ENCODE measurements around the gene AQP12A.

The AQP12A gene

DNA sequence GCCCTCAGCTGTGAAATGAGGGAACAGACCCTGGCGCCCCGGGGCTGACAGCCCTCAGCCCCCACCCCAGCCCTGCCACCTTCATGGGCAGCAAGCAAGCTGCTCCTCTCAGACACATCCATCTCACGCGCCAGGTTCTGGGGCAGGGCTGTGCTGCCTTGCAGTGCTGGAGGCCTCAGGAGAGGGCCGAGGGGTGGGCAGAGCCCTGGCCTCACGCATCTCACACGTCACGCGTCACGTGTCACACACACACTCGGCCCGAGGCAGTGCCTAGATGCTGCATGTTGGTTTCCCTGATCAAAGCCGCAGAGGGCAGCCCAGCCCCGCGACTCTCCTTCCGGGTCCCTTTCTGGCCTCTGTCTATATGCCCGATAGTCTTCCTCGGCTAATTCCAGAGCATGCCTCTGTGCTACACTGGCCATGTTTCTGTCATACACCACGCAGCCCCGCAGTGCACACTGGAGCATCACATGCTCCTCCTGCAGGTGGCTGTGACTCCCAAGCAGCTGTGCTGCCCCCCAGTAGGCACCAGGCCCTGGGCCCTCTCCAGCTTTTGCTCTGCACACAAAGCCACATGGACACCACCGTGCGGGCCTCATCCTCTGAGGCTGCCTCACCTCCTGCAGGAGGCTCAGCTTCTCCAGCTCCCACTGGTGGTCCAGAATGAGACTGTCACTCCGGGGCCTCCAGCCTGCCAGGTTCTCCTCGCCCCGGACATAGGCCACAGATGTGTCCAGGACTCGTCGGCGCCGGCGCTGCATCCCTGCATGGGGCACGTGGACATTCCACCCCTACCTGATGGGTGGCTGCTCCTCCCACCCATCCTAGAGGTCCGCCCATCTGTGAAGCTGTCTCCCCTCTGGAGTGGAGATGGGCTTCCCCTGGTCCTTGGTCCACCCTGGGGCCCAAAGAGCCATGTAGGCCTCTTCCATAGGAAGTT lies 31.4 kb downstream of the AQP12A start:
- TF ChIP-seq POLR2AphosphoS5 (IDR thresholded peaks at IDR 0.05; ENCODE audit: low read depth, low read length) (no peak), TAF1 (IDR thresholded peaks at IDR 0.05; ENCODE audit: borderline replicate concordance, insufficient read depth, low read length) (no peak), FOXP2 (optimal IDR thresholded peaks at IDR 0.05; ENCODE audit: borderline replicate concordance, extremely low read depth, extremely low read length, insufficient read depth) (no peak), SIN3A (IDR thresholded peaks at IDR 0.05; ENCODE audit: borderline replicate concordance, insufficient read depth, low read length) (no peak)
- TF ChIP-seq, protein P1, sequence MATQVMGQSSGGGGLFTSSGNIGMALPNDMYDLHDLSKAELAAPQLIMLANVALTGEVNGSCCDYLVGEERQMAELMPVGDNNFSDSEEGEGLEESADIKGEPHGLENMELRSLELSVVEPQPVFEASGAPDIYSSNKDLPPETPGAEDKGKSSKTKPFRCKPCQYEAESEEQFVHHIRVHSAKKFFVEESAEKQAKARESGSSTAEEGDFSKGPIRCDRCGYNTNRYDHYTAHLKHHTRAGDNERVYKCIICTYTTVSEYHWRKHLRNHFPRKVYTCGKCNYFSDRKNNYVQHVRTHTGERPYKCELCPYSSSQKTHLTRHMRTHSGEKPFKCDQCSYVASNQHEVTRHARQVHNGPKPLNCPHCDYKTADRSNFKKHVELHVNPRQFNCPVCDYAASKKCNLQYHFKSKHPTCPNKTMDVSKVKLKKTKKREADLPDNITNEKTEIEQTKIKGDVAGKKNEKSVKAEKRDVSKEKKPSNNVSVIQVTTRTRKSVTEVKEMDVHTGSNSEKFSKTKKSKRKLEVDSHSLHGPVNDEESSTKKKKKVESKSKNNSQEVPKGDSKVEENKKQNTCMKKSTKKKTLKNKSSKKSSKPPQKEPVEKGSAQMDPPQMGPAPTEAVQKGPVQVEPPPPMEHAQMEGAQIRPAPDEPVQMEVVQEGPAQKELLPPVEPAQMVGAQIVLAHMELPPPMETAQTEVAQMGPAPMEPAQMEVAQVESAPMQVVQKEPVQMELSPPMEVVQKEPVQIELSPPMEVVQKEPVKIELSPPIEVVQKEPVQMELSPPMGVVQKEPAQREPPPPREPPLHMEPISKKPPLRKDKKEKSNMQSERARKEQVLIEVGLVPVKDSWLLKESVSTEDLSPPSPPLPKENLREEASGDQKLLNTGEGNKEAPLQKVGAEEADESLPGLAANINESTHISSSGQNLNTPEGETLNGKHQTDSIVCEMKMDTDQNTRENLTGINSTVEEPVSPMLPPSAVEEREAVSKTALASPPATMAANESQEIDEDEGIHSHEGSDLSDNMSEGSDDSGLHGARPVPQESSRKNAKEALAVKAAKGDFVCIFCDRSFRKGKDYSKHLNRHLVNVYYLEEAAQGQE (IDR thresholded peaks at IDR 0.05; ENCODE audit: insufficient read depth in 1 of 2, low read depth in 2 of 2, low read length in 2 of 2), result no peak

DNA sequence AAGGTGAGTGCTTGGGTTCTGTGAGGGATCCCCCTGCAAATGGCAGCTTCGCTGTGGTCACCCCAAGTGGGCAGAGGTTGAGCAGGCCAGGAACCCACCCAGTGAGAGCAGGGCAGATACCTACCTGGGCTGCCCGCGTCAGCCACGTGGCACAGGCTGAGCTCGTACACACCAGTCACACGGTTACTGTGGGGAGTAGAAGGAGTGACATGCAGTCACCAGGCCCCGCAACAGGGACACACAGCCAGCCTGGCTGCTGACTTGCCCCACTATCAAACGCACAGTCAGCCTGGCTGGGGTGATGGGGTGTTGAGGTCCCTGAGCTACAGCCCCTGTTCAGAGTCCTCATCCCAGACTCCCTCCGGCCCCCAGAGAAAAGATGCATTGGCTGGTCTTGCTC lies 32.2 kb downstream of the AQP12A start:
- no peak for TF ChIP-seq POLR2AphosphoS5 (IDR thresholded peaks at IDR 0.05; ENCODE audit: low read depth, low read length)
- no peak for TF ChIP-seq FOXP2 (optimal IDR thresholded peaks at IDR 0.05; ENCODE audit: borderline replicate concordance, extremely low read depth, extremely low read length, insufficient read depth)
- TF ChIP-seq SIN3A (IDR thresholded peaks at IDR 0.05; ENCODE audit: borderline replicate concordance, insufficient read depth, low read length), result no peak
- TF ChIP-seq, protein P1 (IDR thresholded peaks at IDR 0.05; ENCODE audit: insufficient read depth in 1 of 2, low read depth in 2 of 2, low read length in 2 of 2), result no peak
- TF ChIP-seq TAF1 (IDR thresholded peaks at IDR 0.05; ENCODE audit: borderline replicate concordance, insufficient read depth, low read length), result no peak

DNA sequence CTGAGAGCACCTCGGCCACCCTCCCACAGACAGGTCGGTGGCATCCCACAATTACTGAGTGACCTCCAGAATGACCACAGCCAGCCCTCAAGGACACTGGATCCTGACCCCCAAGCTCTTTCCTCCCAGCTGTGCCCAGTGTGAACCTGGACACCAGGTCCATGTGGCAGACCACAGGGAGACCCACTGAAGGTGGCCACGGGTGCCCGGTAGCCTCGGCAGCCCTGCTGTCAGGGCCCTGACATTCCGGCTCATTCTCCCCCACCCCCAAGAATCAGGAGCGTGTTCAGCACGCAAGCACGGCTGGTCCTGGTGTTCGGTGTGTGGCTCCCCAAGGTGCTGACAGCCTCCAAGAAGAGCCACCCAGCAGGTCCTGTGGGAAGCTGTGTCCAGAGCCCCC lies 32.8 kb downstream of the AQP12A start:
- no peak for TF ChIP-seq TAF1 (IDR thresholded peaks at IDR 0.05; ENCODE audit: borderline replicate concordance, insufficient read depth, low read length)
- TF ChIP-seq, protein P1 (IDR thresholded peaks at IDR 0.05; ENCODE audit: insufficient read depth in 1 of 2, low read depth in 2 of 2, low read length in 2 of 2), result no peak
- TF ChIP-seq FOXP2 (optimal IDR thresholded peaks at IDR 0.05; ENCODE audit: borderline replicate concordance, extremely low read depth, extremely low read length, insufficient read depth), result no peak
- no peak for TF ChIP-seq SIN3A (IDR thresholded peaks at IDR 0.05; ENCODE audit: borderline replicate concordance, insufficient read depth, low read length)
- TF ChIP-seq POLR2AphosphoS5 (IDR thresholded peaks at IDR 0.05; ENCODE audit: low read depth, low read length), result no peak

DNA sequence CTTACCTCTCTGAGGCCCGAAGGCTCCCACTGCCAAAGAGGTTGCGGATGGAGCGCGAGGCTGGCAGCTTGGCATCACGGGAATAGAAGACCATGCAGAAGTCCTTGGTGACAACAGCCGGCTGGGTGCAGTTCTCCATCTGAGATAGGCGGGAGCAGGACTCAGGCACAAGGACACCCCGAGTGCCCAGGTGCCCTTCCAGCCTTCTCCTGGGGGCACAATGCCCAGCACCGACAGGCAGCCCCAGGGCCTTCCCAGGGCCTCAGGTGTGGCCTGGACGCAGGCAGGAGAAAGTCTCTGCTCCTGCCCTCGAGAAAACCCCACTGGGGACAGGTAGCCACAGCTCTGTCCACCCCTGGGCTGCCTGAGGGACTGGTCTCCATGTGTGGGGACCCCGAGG lies 33.6 kb downstream of the AQP12A start:
- no peak for TF ChIP-seq SIN3A (IDR thresholded peaks at IDR 0.05; ENCODE audit: borderline replicate concordance, insufficient read depth, low read length)
- TF ChIP-seq, protein P1 (IDR thresholded peaks at IDR 0.05; ENCODE audit: insufficient read depth in 1 of 2, low read depth in 2 of 2, low read length in 2 of 2), result no peak
- TF ChIP-seq TAF1 (IDR thresholded peaks at IDR 0.05; ENCODE audit: borderline replicate concordance, insufficient read depth, low read length), result no peak
- TF ChIP-seq FOXP2 (optimal IDR thresholded peaks at IDR 0.05; ENCODE audit: borderline replicate concordance, extremely low read depth, extremely low read length, insufficient read depth), result no peak
- no peak for TF ChIP-seq POLR2AphosphoS5 (IDR thresholded peaks at IDR 0.05; ENCODE audit: low read depth, low read length)
